HG03060 (cell line): ENCODE results near the gene SNCB.

Source experiments
- ATAC-seq: cut with Tn5 transposase; IDR thresholded peaks from one replicate; pipeline ENCODE4 v1.9.1; 2021; ENCODE audit warnings: low read depth, moderate number of reproducible peaks; ENCODE audit not compliant: unreplicated experiment

SNCB gene

DNA sequence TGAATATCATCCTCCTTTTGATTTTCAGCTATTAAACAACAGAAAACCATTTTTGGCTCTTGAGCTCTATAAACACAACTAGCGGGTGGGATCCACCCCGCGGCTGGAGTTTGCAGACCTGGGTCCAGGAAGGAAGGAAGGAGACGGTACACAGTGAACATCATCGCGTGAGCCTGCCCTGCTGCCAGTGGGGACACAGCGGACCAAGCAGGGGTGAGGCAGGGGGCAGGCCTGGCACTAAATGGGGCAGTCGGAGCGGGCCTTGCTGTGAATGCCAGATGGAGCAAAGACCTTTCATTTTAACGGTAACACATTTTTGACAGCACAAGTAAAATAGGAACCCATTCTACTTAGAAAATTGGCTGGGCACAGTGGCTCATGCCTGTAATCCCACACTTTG, 31.3 kb upstream of the SNCB start:
- ATAC-seq: no peak

DNA sequence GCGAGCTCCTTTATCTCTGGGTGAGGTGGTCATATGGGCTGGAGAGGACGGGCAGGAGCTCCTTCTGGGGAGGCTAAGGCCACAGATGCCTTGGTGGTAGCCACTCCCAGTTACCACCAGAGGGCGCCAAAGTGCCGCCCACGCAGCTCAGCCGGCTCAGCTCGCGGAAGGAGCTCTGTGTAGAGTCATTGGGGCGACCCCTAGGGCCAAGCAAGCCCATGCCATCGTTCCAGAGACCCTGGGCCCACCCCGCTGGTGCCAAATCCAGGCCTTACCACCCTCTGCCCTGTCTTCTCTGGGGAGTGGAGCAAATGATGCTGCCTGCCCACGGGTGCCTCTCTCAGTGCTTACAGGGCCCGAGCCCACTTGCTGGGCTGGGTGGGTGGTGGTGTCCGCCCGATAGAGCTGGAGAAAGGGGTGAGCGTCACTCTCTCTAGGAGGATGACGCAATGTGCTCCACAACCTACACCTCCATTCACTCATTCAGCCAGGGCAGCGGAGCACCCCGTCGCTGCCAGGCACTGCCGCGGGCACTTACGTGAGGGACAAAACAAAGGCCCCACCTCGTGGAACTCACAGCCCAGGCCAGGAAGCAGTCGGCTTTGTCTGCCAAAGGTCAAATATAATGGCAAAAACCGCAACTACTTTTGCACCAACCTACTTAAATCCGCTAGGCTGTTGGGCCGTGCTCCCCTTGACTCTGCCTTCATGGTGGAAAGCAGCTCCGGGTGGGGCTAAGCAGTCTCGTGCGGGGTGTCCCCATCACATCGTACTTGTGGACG, 30.7 kb upstream of the SNCB start:
- peak; percentile 36 for ATAC-seq

DNA sequence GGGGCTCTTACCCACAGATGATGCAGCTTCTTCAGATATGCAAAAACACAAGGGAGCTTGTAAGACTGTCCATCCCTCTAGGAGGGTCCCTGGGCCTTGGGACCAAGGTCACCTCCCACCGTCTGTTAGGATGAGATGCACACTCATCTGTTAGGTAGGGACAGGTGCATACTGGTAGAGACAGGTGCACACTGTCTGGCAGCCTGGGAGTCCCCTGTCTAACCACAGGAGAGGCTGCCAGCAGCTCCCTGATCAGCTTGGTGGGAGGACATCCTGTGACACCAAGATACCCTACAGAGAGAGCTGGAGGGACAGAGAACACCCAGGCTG, 30.2 kb upstream of the SNCB start:
- peak; percentile 14 for ATAC-seq

- ATAC-seq: no peak
Measured at GRCh38 chr5:176659860-176660461, 29.6 kb upstream of the SNCB start.

DNA sequence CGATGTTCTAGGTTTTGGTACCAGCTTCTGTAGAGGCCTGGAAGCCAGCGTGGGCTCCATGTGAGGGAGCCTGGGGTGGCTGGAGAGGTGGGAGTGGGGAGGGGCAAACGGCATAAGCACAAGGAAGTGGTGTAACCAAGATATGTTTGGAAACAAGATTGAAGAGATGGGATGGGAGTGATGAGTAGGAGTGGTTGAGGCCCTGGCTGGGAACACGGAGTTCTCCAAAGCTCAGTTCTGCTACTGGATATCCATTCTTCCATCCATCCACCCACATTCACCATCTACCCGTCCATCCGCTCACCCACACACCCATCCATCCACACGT, 29.1 kb upstream of the SNCB start:
- ATAC-seq: no peak

GRCh38 chr5:176658817-176659511, 28.6 kb upstream of the SNCB start:
- ATAC-seq: no peak

DNA sequence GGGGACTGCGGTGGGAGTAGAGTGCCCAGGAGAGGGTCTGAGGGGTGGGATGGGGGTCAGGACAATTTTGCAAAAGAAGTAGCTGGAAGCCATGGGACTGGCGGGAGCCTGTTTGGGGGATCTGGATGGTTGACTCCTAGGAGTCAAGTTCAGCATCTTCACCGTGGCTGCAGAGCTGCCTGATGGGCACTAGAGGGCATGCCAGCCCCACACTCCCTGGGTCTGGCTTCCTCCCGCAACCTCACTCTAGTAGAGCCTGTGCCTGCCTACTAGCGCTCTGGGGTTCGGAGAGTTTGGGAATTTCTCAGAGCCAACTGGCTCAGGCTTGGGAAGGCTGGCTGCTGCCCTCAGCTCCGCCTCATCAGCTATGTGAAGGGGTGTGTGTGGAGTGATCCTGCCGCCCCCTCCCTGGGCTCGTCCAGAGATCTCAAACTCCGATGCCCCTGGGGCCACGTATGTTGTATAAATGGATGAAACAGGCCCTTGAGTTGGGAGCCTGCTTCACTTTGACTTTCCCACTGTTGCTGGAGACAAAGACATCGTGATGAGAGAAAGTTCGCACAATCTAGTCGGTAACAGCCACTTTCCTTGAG, 27.8 kb upstream of the SNCB start:
- ATAC-seq: no peak

GRCh38 chr5:176656467-176656990, 26.2 kb upstream of the SNCB start:
- no peak for ATAC-seq

DNA sequence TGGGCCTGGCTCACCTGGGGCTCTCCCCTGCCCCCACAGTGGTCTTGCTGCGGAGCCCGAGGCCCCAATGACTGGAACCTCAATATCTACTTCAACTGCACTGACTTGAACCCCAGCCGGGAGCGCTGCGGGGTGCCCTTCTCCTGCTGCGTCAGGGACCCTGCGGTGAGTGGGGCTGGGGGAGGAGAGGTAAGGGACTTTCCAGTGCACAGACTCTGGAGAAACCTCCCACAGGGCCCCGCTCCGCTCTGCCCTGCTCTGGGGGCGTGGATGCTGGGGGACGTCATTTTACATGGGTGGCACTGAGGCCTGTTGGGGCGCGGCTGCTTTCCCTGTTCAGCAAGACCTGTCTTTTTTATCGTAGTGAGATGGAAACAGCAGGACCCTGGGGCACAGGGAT, 24.5 kb upstream of the SNCB start:
- no peak for ATAC-seq

- no peak for ATAC-seq
Measured at GRCh38 chr5:176653401-176654385, 23.4 kb upstream of the SNCB start.

DNA sequence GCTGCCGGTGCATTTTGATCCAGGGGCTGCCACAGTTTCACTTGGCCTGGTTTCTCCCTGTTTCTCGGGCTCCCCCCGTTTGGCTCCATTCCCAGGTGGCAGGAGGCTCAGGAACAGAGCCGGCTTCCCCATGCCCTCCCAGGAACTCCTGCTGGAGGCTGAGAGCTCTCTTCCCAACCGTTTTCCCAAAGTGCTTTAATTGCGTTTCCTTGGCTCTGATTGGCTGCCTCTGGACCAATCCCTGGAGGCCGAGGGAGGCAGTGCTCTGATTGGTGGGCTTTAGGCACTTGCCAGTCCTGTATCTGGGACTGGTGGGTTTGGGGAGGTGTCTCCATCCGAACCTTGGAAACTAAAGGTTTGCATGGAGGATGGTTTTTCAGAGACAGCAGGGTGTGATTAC, 21.8 kb upstream of the SNCB start:
- no peak for ATAC-seq

DNA sequence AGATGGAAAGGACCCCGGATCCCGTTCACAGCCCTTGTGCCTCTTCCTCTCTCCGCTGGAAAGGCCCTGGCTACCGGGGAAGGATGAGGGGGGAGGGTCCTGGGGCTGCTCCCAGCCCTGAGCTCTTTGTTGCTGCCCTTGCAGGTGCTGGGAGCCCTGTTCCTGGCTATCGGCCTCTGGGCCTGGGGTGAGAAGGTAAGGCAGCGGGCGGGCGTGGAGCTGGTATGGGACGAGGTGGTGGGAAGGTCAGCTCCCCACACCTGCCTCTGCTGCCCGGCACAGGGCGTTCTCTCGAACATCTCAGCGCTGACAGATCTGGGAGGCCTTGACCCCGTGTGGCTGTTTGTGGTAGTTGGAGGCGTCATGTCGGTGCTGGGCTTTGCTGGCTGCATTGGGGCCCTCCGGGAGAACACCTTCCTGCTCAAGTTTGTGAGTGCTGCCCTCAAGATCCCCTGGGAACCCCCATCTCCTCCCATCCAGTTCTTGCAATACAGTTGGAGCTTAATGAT, 21.2 kb upstream of the SNCB start:
- no peak for ATAC-seq

GRCh38 chr5:176650354-176650884, 20.1 kb upstream of the SNCB start:
- no peak for ATAC-seq

DNA sequence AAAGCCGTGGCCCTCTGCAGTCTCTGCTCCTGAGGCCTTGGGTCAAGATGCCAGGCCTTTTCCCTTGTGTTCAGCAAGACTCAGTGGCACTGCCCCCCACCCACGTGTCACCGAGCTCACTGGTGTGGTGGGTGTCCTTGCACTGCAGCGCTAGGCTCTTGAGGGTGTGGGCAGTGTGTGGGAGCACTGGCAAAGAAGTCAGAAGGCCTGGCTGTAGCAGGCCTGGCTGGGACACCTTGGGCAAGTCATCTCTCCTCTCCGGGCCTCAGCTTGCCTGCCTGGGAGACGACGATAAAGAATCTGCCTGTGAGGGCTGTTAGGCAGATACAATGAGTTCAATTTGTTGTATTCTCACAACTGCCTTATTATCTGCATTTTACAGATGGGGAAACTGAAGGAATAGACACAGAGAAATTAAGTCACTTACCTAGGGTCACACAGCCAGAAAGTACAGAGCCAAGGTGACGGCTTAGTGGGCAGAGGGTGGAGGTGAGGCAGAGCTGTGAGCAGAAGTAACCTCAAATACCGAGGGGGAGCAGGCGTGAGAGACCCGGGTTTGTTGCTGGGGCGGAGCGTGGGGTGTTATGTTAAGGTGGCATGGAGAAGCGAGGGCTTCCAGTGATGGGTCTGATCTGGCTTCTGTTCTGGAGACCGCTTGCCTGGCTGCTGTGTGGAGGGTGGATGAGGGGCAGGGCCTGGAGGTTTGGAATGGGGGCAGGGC, 18.3 kb upstream of the SNCB start:
- no peak for ATAC-seq

GRCh38 chr5:176647843-176648473, 17.6 kb upstream of the SNCB start:
- ATAC-seq: no peak

- ATAC-seq: peak; percentile 84
Measured at GRCh38 chr5:176647030-176647842, 16.9 kb upstream of the SNCB start, which contains the start of gene TSPAN17. TSS of gene TSPAN17 (plus strand) at chr5:176647484. CDS start at chr5:176647616, 132 bp downstream.

DNA sequence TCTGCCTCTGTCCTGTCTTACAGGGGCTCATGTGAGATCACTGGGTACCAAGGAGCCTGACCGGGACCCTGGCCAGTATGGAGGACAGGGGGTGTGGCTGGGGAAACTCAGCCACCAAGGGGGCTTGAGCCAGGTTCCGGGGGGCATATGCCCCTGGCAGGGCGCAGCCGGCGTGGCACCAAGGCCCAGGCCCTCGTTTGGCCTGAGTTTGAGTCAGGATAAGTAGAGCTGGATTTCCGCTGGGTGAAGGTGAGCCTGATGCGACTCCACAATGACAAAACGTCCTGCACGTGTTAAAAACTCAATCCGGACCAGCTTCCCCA, 16.3 kb upstream of the SNCB start:
- peak; percentile 6 for ATAC-seq
